Activated CD4-positive, alpha-beta T cell treated with anti-CD3 and anti-CD28 coated beads for 24 hours (primary cell): Measurements from ENCODE around the gene BACH1.

Source experiments
- DNase-seq, 2 donors: peaks; one replicate each; pipeline ENCODE4 v3.0.0-alpha.2; 2020; ENCODE audit warnings: low read depth in 2 of 2

Gene BACH1

GRCh38 chr21:29293495-29293894 lies 5.2 kb upstream of the BACH1 start:
- no peak for DNase-seq

- no peak for DNase-seq
Observed at GRCh38 chr21:29295066-29295650, 3.6 kb upstream of the BACH1 start.

DNA sequence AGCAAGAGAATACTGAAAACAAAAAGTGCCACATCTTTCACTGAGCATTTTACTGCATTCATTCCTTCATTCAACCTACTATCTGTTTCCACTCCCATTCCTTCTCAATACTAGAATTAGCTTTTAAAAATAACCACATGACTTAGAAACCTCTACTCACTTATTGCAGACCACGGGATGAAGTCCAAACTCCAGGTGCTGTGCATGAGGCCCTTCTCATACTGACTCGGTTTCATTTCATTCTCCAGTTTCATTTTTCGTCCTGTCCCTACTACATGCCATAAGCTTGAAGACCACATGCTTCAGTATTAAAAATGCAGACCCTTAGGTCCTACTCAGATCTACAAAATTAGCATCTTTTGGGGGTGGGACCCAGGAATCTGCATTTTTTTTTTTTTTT lies 2.3 kb upstream of the BACH1 start:
- no peak for DNase-seq

DNA sequence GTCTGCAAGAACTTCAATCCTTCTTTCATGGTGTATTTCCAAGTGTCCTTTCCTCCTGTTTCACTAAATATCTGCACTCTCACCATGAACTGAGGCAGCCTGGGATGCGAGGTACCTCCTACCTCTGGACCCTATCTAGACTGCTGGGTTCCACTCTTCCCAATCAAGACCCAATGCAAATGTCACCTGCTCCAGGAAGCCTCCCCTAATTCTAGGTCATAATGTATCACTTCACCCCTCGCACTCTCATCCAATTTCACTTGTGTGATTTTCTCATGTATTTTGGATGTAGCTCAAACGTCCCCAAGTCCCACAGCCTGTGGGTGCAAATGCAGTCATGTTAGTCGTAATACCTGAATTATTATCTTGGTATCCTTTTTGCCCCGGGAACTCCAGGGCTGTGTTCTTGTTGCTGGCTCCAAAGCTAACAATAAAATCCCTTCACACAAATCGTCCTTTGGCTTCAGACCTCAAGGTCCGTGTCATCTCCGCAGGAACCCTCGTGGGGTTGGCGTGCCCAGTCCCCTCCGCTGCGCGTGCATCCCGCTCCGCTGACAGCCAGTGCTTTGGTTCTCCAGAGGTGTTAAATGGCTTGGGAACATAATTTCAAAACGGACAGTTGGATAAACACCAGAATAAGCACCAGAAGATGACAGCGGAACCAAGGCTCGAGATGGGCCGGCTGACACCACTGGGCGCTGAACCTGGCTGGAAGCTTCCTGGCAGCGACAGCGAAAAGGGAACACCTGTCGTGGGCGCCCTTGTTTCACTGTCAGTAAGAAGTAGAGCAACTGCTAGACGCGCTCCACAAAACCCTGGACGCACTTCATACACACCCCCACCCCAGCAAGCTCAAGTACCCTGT lies 1.0 kb upstream of the BACH1 start:
- DNase-seq: no peak

- peak; percentile 53 to 59 for DNase-seq
Observed at GRCh38 chr21:29299046-29299915, 559 bp downstream of the BACH1 start.

GRCh38 chr21:29299916-29300806 lies 1.4 kb downstream of the BACH1 start:
- DNase-seq: no peak

DNA sequence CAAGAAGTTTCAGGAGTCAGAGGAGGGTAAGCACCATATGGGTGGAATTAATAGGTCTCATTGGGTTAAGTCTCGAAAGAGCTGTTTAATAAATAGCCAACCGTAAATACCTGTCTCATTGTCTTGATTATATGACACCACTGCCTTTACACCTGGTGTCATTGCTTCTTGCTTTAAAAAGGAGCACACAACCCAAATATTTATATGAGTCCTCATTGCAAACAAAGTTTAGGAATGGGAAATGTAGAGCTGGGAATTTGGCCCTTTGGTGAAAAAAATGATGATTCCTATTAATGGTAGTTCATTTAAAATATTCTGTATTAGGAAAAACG lies 2.1 kb downstream of the BACH1 start:
- DNase-seq: no peak

DNA sequence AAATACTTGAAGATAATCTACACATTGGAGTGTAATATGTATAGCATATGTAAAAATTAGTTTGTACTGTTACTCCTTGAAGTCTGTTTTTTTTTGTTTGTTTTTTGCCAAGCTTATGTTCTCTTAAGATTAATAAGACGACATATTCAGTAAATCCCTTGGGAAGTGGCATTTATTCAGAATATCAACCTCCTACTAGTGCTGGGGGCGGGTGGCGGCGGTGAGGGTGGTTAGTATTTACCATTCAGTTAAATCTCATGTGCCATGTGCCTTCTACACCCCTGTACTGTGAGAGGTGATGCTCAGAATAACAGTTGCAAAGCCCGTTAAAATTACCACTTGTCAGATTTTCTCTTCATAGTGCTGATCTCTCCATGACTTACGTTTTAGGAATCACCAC lies 3.0 kb downstream of the BACH1 start:
- no peak for DNase-seq

DNA sequence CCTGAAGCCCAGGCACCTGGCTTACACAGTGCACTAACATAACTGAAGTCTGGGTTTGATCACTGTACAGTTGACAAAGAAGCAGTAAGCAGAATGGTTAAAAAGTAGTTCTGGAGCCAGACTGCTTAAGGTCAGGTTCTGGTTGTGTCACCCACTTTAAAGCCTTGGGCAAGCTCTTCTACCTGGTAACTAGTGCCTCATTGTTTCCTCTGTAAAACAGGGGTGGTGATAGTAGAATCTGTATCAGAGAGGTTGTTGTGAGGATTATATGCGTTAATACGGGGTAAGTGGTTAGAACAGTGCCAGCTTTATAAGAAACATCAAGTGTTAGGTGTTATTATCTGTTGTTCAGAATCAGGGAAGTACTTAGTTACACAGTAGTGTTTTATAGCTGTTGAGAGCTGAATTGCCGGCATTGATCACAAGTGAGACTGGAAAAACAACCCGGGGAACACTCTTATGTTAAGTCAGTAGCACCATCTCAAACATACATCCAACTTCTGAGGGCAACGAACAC lies 3.7 kb downstream of the BACH1 start:
- DNase-seq: no peak

DNA sequence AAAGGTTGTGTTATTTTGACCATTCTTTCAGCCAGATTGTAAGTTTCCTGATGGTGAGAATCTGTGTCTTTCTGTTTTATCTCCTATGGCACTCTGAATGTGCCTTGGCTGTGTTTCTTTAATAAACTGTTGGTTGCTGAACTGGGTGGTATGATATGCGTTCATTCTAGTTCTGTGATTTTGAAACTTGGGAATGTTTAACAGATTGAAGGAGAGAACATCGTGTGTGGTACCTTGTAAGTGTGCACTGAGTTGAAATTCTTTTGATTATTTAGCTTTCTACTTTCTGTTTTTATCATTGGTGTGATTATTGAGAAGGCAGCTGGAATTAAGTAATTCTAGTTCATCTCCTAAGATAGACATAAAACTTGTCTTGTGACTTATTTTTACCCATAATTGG lies 4.6 kb downstream of the BACH1 start:
- no peak for DNase-seq

- no peak for DNase-seq
Observed at GRCh38 chr21:29304597-29304996, 5.9 kb downstream of the BACH1 start.

DNA sequence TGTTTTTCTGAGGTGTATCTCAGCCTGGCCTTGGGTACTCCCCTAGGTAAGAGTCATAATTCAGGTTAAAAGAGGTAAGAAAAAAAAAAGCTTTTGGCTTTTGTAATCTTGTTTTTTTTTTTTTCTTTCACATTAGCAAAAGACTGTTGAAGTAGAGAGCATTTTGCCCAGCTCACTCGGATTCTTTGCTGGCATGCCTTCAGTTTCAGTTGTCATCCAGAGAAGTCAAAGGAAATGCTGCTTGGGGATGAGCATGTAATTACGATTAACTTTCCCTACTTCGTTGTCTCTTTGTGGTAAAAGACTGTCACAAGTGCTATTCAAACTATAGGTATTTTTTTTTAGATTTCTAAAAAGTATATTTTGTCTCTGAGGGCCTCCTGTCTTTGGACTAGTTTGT lies 6.3 kb downstream of the BACH1 start:
- no peak for DNase-seq

GRCh38 chr21:29305561-29305960 lies 6.8 kb downstream of the BACH1 start:
- DNase-seq: no peak

DNA sequence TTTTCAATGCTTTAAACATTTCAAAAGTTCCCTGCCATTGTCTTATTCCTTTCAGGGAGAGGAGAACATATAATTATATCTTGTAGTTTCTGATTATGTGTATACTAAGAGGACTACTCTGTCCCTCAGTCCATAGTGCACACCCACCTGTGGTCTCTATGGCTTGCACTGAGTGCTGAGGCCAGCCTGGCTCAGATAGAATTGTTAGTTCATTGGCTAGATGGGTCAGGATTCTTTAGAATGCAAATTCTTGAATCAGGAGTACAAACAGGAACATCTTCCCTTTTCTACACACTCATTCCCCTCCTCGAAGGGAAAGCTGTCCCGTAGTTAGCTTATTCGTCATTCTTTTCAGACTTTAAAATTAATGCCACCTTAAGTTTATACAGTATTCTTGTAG lies 8.2 kb downstream of the BACH1 start:
- DNase-seq: no peak

DNA sequence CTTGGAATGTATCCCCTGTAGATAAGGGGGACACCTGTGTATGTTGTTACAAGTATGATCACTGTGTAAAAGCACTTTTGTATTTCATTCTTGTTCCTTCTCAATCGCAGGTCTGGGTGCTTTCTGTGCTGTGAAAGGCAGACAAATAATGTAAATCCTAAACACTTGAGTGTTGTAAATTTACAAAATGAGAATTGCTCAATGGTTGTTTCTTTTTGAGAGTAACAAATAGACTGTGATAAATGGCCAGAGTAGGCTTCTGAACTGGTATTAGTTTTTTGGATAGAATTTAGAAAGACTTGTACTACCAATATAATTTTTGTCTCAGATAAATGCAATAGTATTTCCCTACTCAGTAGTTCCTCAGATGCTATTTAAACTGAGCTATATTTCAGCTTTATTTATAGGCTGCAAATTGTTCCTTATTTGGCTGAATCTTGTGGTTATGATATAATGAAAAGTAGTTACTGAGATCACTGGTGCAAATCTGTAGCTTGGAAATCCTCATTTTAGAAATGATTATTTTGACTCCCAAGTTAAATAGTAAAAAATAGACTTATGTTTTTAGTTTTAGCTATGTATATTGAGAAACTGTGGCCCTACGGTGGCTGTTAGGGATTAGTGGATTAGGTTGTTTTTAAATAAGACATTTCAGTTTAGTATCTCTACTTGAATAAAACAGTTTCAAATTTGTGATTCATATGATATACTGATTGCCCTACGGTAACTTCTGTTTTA lies 9.2 kb downstream of the BACH1 start:
- no peak for DNase-seq

DNA sequence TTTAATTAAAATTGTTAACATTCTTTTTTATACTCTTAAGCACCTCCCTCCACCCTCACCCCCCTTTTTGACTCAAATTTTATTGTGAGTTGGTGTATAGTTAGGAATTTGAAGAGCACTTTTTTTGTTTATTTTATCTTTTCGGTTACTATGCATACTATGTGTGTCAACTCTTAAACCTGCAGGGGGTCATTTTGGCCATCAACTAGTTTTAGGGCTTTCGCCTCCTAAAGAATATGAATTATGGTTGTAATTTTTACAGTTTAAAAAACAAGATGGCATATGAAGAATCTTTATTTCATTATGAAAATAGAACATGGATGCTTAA lies 9.7 kb downstream of the BACH1 start:
- DNase-seq: no peak

GRCh38 chr21:29309703-29310102 lies 11.0 kb downstream of the BACH1 start:
- DNase-seq: no peak

- no peak for DNase-seq
Observed at GRCh38 chr21:29311802-29312201, 13.1 kb downstream of the BACH1 start.

DNA sequence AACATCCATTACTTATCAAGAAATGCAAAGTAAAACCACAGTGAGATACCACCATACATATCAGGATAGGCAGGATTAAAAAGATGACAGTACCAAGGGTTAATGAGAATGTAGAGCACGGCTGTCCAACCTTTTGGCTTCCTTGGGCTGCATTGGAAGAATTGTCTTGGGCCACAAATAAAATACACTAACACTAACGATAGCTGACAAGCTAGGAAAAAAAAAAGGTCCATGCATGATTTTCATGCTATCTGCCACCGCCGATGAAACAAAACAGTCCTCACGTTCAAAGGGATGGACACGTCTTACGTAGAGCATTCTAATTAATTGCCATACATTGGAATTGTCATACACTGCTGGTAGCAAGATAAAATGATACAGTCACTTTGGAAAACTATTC lies 14.3 kb downstream of the BACH1 start:
- DNase-seq: no peak

DNA sequence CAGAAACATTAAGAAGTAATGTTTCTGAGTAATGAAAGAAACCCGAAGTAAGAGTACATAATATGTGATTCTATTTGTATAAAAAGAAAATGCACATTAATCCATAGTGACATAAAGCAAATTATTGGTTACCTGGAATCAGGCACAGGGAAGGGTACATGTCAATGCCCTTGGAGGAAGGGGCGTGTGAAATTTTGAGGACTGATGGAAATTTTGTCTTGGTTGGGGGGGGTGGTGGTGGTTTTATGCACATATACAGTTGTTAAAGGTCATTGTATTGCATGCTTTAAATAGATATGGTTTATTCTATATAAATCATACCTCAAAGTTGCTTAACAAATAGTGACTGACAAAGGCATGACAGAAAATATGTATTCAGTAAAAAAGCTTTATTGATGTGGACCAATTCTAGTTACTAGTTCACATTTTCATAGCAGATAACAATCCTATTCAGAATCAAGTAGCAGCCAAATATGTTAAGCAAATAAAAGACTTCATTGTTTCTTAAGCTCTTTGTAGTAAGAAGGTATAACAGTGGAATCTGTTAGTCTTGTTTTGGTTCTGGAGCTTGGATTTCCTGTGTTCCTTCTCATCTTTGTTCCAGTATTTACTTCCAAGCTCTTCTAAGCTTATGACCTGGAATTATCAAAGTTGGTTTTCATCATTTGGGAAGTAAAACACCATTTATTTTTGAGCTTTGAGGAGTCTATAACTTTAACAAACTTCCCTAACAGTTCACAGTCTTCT lies 15.1 kb downstream of the BACH1 start:
- DNase-seq: no peak
